CD4-positive, alpha-beta T cell treated with Interleukin-12 subunit alpha and Interleukin-12 subunit beta, for 1 hour (primary cell): ENCODE results near the gene CCDC183.
"Not testable (repeated sequence)": the region's sequence is repeated elsewhere in the genome, so short reads cannot be mapped to it uniquely, and the experiment has no call there.

ENCODE experiments used
- DNase-seq: peaks from one replicate; pipeline ENCODE4 v3.0.0-alpha.2; 2020

The CCDC183 gene

GRCh38 chr9:136796238-136796774 is at the start of gene CCDC183:
Gene CCDC183, plus strand, starts transcription at chr9:136796338. Its CDS starts 60 bp downstream, at chr9:136796398.
- DNase-seq, result no peak

GRCh38 chr9:136746621-136747020 is 49.5 kb upstream of the CCDC183 start:
- DNase-seq, result no peak

GRCh38 chr9:136747161-136748060 is 48.7 kb upstream of the CCDC183 start:
- no peak for DNase-seq

- DNase-seq, result no peak
Observed at GRCh38 chr9:136748201-136748600, 47.9 kb upstream of the CCDC183 start, which contains the start of gene LCN6. Gene LCN6, minus strand, starts transcription at chr9:136748525. Its CDS starts 42 bp downstream, at chr9:136748483.

- no peak for DNase-seq
Observed at GRCh38 chr9:136748666-136749611, 47.2 kb upstream of the CCDC183 start.

- DNase-seq, result no peak
Observed at GRCh38 chr9:136750526-136750925, 45.6 kb upstream of the CCDC183 start.

- no peak for DNase-seq
Observed at GRCh38 chr9:136751244-136751643, 44.9 kb upstream of the CCDC183 start.

- no peak for DNase-seq
Observed at GRCh38 chr9:136751814-136752213, 44.3 kb upstream of the CCDC183 start.

GRCh38 chr9:136753371-136754058 is 42.6 kb upstream of the CCDC183 start:
- no peak for DNase-seq

- DNase-seq, result no peak
Observed at GRCh38 chr9:136754059-136754572, 42.0 kb upstream of the CCDC183 start.

GRCh38 chr9:136754626-136755301 is 41.4 kb upstream of the CCDC183 start:
- no peak for DNase-seq

- not testable (repeated sequence) for DNase-seq
Observed at GRCh38 chr9:136755302-136756133, 40.6 kb upstream of the CCDC183 start.

GRCh38 chr9:136756134-136756438 is 40.1 kb upstream of the CCDC183 start:
- DNase-seq, result no peak

GRCh38 chr9:136756836-136757235 is 39.3 kb upstream of the CCDC183 start:
- no peak for DNase-seq

GRCh38 chr9:136757328-136757727 is 38.8 kb upstream of the CCDC183 start:
- DNase-seq, result no peak

GRCh38 chr9:136757751-136758140 is 38.4 kb upstream of the CCDC183 start:
- no peak for DNase-seq

- no peak for DNase-seq
Observed at GRCh38 chr9:136759001-136759400, 37.1 kb upstream of the CCDC183 start.

GRCh38 chr9:136759436-136760325 is 36.5 kb upstream of the CCDC183 start:
- no peak for DNase-seq

GRCh38 chr9:136760424-136760823 is 35.7 kb upstream of the CCDC183 start:
- no peak for DNase-seq
